GM10847 (cell line): ENCODE data around the gene ATP4A.

Experiments
- POLR2A ChIP-seq: IDR thresholded peaks from 2 replicates; pipeline ENCODE4 v1.6.1; 2011; ENCODE audit not compliant: insufficient read length; ENCODE audit errors: extremely low read depth

Gene ATP4A

GRCh38 chr19:35502751-35503150 is 60.7 kb downstream of the ATP4A start:
- TF ChIP-seq POLR2A = no peak

GRCh38 chr19:35501684-35502083 is 61.8 kb downstream of the ATP4A start:
- TF ChIP-seq POLR2A = no peak

GRCh38 chr19:35500611-35501010 is 62.8 kb downstream of the ATP4A start:
- TF ChIP-seq POLR2A = no peak
